HFFc6 (cell line): Measurements from ENCODE around the gene TIMM44. TPM values are rescaled to one million over a fixed set of nuclear protein-coding genes. Genes with fewer than 3 reads are reported as not detected.

Source experiments
- DNase-seq: peaks from one replicate; pipeline ENCODE4 v3.0.0-alpha.2; 2018
- H3K27ac Mint-ChIP-seq: 2 replicates; pipeline ENCODE4 v1.8.0; 2020; ENCODE audit warnings: mild to moderate bottlenecking, mixed read lengths
- H3K27me3 Mint-ChIP-seq: 2 replicates; pipeline ENCODE4 v1.8.0; 2021; ENCODE audit warnings: mild to moderate bottlenecking, moderate library complexity, mixed read lengths; ENCODE audit not compliant: insufficient read depth
- H3K36me3 Mint-ChIP-seq: 2 replicates; pipeline ENCODE4 v1.8.0; 2021; ENCODE audit warnings: low read depth, mixed read lengths
- H3K4me1 Mint-ChIP-seq: 2 replicates; pipeline ENCODE4 v1.8.0; 2020; ENCODE audit warnings: low read depth, mixed read lengths
- H3K4me3 Mint-ChIP-seq: 2 replicates; pipeline ENCODE4 v1.8.0; 2020; ENCODE audit warnings: mild to moderate bottlenecking, moderate library complexity, mixed read lengths
- H3K9me3 Mint-ChIP-seq: 2 replicates; pipeline ENCODE4 v1.8.0; 2020; ENCODE audit warnings: mild to moderate bottlenecking, mixed read lengths
- total RNA-seq, 6 experiments: library from RNA; stranded (reverse); fragmentation: NEBNext Ultra II Directional; extraction: Animal tissue kit (Norgen Biotek cat#: 25700); gene quantifications; 2 replicates in 1 of 6; 3 replicates in 5 of 6; pipeline ENCODE4 v1.2.3, GENCODE V29; 2021
- TF ChIP-seq, protein P1 (sequence below): fragments of 200-600 bp; sonication (generic); IDR thresholded peaks from 2 replicates; pipeline ENCODE4 v1.5.0; 2021; ENCODE audit warnings: antibody characterized with exemption, mild to moderate bottlenecking

Gene TIMM44
- total RNA-seq, 6 experiments from 2014 or later, result 42.9 to 53.5 (median 46.1) TPM

DNA sequence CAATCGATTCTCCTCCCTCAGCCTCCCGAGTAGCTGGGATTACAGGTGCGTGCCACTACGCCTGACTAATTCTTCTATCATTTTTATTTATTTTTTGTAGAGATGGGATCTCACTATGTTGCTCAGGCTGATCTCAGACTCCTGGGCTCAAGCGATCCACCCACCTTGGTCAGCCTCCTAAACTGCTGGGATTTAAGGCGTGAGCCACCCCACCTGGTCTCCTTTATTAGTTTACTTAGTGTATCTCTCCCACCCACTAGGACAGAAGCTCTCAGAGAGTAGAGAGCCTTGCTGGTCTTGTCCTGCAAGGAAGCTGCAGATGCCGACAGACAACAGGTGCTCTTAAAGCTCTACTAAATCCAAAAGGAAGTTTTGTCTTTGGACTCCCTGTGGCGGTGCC lies 57.6 kb downstream of the TIMM44 start:
- DNase-seq, result no peak
- no peak overlapping the region for H3K27ac Mint-ChIP-seq
- TF ChIP-seq, protein P1, sequence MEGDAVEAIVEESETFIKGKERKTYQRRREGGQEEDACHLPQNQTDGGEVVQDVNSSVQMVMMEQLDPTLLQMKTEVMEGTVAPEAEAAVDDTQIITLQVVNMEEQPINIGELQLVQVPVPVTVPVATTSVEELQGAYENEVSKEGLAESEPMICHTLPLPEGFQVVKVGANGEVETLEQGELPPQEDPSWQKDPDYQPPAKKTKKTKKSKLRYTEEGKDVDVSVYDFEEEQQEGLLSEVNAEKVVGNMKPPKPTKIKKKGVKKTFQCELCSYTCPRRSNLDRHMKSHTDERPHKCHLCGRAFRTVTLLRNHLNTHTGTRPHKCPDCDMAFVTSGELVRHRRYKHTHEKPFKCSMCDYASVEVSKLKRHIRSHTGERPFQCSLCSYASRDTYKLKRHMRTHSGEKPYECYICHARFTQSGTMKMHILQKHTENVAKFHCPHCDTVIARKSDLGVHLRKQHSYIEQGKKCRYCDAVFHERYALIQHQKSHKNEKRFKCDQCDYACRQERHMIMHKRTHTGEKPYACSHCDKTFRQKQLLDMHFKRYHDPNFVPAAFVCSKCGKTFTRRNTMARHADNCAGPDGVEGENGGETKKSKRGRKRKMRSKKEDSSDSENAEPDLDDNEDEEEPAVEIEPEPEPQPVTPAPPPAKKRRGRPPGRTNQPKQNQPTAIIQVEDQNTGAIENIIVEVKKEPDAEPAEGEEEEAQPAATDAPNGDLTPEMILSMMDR, result no peak
- H3K27me3 Mint-ChIP-seq, result peaks cover 4% of the 10 kb centered on the region
- no peaks in the 10 kb centered on the region for H3K36me3 Mint-ChIP-seq
- H3K4me1 Mint-ChIP-seq, result peaks cover 8% of the 10 kb centered on the region; the same call in 1 of the 2 replicates
- no peak overlapping the region for H3K4me3 Mint-ChIP-seq
- H3K9me3 Mint-ChIP-seq, result no peaks in the 10 kb centered on the region

DNA sequence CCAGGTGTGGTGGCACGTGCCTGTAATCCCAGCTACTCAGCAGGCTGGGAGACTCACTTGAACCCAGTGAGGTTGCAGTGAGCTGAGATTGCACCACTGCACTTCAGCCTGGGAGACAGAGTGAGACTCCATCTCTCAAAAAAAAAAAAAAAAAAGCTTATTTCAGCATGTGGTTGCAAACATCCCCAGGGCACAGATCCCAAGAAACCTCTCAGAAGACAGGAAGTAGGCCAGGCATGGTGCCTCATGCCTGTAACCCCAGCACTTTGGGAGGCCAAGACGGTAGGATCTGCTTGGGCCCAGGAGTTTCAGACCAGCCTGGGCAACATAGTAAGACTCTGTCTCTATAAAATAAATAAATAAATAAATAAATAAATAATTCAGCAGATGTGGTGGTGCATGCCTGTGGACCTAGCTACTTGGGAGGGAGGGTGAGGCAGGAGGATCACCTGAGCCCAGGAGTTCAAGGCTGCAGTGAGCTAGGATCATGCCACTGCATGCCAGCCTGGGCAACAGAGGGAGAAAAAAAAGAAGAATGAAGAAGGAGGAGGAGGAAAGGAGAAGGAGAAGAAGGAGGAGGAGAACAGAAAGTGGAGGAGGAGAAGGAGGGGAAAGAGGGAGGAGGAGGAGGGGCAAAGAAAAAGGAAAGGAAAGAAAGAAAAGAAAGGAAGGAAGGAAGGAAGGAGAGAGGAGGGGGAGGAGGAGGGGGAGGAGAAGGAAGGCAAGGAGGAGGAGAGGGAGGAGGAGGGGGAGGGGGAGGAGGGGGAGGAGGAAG lies 59.5 kb downstream of the TIMM44 start:
- Mint-ChIP-seq H3K9me3 (no peaks in the 10 kb centered on the region), H3K27ac (no peak overlapping the region; the same call in 1 of the 2 replicates), H3K36me3 (no peaks in the 10 kb centered on the region), H3K4me1 (peaks cover 8% of the 10 kb centered on the region; the same call in 1 of the 2 replicates), H3K27me3 (peaks cover 4% of the 10 kb centered on the region), H3K4me3 (no peak overlapping the region)
- TF ChIP-seq, protein P1, result no peak
- DNase-seq, result peak; percentile 51

DNA sequence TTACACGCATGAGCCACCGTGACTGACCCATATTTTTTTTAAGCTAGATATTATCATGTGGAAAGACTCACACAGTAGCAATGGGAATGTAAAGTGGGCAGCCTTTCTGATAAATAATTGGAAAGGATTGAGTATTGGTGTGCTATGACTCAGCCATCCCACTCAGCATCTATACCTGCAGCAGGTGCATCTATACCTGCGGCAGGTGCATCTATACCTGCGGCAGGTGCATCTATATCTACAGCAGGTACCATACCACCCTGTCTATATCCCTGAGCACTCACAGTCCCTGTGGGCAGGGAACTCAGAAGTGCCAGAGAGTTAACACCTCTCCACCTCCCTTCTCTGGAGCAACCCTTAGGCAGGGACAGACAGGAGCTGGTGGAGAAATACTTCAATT lies 60.4 kb downstream of the TIMM44 start:
- Mint-ChIP-seq H3K27ac (no peak overlapping the region), H3K9me3 (no peaks in the 10 kb centered on the region), H3K4me1 (peaks cover 8% of the 10 kb centered on the region; the same call in 1 of the 2 replicates), H3K27me3 (peaks cover 4% of the 10 kb centered on the region), H3K36me3 (no peaks in the 10 kb centered on the region), H3K4me3 (no peak overlapping the region)
- DNase-seq, result no peak
- TF ChIP-seq, protein P1, result no peak

DNA sequence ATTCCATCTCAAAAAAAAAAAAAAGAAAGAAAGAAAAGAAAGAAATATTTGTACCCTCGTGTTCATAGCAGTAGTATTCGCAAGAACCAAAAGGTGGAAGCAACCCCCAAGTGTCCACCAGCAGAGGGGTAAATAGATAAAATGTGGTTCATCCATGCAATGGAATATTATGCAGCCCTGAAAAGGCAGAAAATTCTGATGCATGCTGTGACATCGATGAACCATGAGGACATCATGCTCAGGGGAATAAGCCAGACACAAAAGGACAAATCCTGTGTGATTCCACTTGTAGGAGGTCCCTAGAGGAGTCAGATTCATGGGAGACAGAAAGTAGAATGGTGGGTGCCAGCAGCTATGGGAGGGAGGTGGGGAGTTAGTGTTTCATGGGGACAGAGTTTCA lies 61.6 kb downstream of the TIMM44 start:
- no peak overlapping the region for H3K27ac Mint-ChIP-seq
- H3K4me3 Mint-ChIP-seq, result no peak overlapping the region
- no peaks in the 10 kb centered on the region for H3K9me3 Mint-ChIP-seq
- H3K36me3 Mint-ChIP-seq, result no peaks in the 10 kb centered on the region
- peaks cover 14% of the 10 kb centered on the region for H3K4me1 Mint-ChIP-seq
- DNase-seq, result no peak
- peaks cover 4% of the 10 kb centered on the region for H3K27me3 Mint-ChIP-seq
- TF ChIP-seq, protein P1, result no peak

DNA sequence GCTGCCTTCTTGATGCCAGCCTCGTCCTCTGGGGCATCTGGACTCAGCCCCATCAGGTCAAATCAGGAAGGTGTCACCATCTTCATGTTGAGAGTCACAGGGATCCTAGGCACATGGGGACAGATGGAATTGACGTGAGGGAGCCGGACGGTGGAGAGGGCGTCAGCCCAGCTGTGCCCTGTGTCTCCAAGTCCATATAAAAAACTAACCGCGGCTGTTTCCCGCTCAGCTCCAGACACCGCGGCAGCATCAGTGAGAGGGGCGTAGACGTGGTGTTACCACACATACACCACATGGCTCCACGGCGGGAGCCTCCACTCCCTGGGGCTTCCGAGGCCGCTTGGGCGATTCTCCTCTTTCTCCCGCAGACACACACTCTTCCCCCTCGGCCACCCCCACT lies 63.6 kb downstream of the TIMM44 start:
- Mint-ChIP-seq H3K9me3 (no peaks in the 10 kb centered on the region), H3K27ac (no peak overlapping the region), H3K4me1 (peaks cover 14% of the 10 kb centered on the region), H3K27me3 (peaks cover 11% of the 10 kb centered on the region), H3K4me3 (no peak overlapping the region), H3K36me3 (no peaks in the 10 kb centered on the region)
- TF ChIP-seq, protein P1, result no peak
- DNase-seq, result no peak
